Hepatocyte (in vitro differentiated cells): ENCODE measurements around the gene KDM1B. TPM values are rescaled to one million over a fixed set of nuclear protein-coding genes. Genes with fewer than 3 reads are reported as not detected.
"Not testable (repeated sequence)": the region's sequence is repeated elsewhere in the genome, so short reads cannot be mapped to it uniquely, and the experiment has no call there.

ENCODE experiments used
- DNase-seq: peaks from one replicate; pipeline ENCODE4 v3.0.0-alpha.2; 2016; ENCODE audit warnings: low spot score
- H2AFZ ChIP-seq: fragments of 200-600 bp; sonication (generic); 2 replicates; pipeline ENCODE4 v1.6.0; 2016; ENCODE audit warnings: antibody characterized with exemption, mild to moderate bottlenecking
- H3K27ac ChIP-seq: fragments of 200-600 bp; sonication (generic); 2 replicates; pipeline ENCODE4 v1.5.1; 2016; ENCODE audit warnings: mild to moderate bottlenecking
- H3K27me3 ChIP-seq: fragments of 200-600 bp; sonication (generic); 2 replicates; pipeline ENCODE4 v1.6.1; 2016
- H3K36me3 ChIP-seq: fragments of 200-600 bp; sonication (generic); replicated peaks from 2 replicates; pipeline ENCODE4 v1.5.1; 2016; ENCODE audit warnings: low read depth; ENCODE audit not compliant: insufficient read depth
- H3K4me1 ChIP-seq: fragments of 200-600 bp; sonication (generic); 2 replicates; pipeline ENCODE4 v1.5.1; 2016; ENCODE audit warnings: mild to moderate bottlenecking, moderate library complexity; ENCODE audit not compliant: insufficient read depth
- H3K4me2 ChIP-seq: fragments of 200-600 bp; sonication (generic); 2 replicates; pipeline ENCODE4 v1.6.0; 2016
- H3K4me3 ChIP-seq: fragments of 200-600 bp; sonication (generic); 2 replicates; pipeline ENCODE4 v1.5.1; 2016; ENCODE audit warnings: mild to moderate bottlenecking
- H3K79me2 ChIP-seq: fragments of 200-600 bp; sonication (generic); 2 replicates; pipeline ENCODE4 v1.6.0; 2017; ENCODE audit warnings: mild to moderate bottlenecking
- H3K9me2 ChIP-seq: fragments of 200-600 bp; sonication (generic); replicated peaks from 2 replicates; pipeline ENCODE4 v1.6.0; 2017; ENCODE audit warnings: mild to moderate bottlenecking; ENCODE audit not compliant: insufficient read depth
- H3K9me3 ChIP-seq: fragments of 200-600 bp; sonication (generic); 2 replicates; pipeline ENCODE4 v1.5.1; 2016; ENCODE audit warnings: low read depth, mild to moderate bottlenecking
- H4K20me1 ChIP-seq: fragments of 200-600 bp; sonication (generic); 2 replicates; pipeline ENCODE4 v1.6.0; 2016; ENCODE audit warnings: mild to moderate bottlenecking; ENCODE audit not compliant: insufficient read depth, poor library complexity, severe bottlenecking
- EZH2 ChIP-seq: fragments of 200-600 bp; sonication (generic); IDR thresholded peaks from 2 replicates; pipeline ENCODE4 v1.6.1; 2016; ENCODE audit warnings: antibody characterized with exemption, mild to moderate bottlenecking, borderline replicate concordance
- EZH2phosphoT487 ChIP-seq: fragments of 200-600 bp; sonication (generic); IDR thresholded peaks from one replicate; pipeline ENCODE4 v1.6.1; 2018; ENCODE audit warnings: antibody characterized with exemption, mild to moderate bottlenecking, low read depth, moderate library complexity; ENCODE audit not compliant: unreplicated experiment, severe bottlenecking
- WGBS: methylation state at CpG from one replicate; pipeline ENCODE4 v1.1.6; 2016; ENCODE audit warnings: low lambda C conversion rate; ENCODE audit errors: missing lambda C conversion rate; 5-methylcytosine and 5-hydroxymethylcytosine counted together
- polyA plus RNA-seq: library from polyadenylated mRNA; unstranded; fragments of >200 nt; fragmentation: Nextera tagmentation; extraction: Ambion mirVana; gene quantifications from 2 replicates; pipeline ENCODE4 v1.2.1, GENCODE V29; 2016
- total RNA-seq: library from RNA; depleted of rRNA; stranded (reverse); fragments of >200 nt; gene quantifications from 2 replicates; pipeline ENCODE4 v1.2.3, GENCODE V29; 2014
- TF ChIP-seq, protein P1 (sequence below): fragments of 200-600 bp; sonication (generic); IDR thresholded peaks from 2 replicates; pipeline ENCODE4 v1.5.1; 2016; ENCODE audit warnings: antibody characterized with exemption, mild to moderate bottlenecking; ENCODE audit not compliant: poor library complexity

KDM1B gene
- total and polyA plus RNA-seq, 2 experiments from 2014 or later, result 5.9 to 9.1 TPM

DNA sequence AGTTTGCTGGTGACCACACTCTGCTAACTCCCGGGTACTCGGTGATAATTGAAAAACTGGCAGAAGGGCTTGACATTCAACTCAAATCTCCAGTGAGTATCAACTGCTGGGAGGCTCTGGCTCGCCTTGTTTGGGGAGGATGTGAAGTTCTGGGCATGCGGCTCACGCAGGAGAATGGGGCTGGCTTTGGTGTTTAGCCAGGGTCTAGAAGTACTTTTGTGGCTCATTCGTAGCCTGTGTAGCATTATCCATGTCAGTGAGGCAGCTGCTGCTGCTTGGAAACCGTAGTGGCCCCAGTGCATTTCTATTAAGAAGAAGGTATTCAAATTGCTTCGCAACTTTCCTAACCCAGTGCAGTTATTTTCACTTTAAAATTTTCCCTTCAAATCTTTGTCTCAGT, 52.2 kb downstream of the KDM1B start:
- H3K4me1 ChIP-seq, result no peaks in the 10 kb centered on the region
- 93% methylated on average over 8 of the region's 8 CpGs for WGBS
- no peaks in the 10 kb centered on the region for H3K79me2 ChIP-seq
- no peaks in the 10 kb centered on the region for H3K9me2 ChIP-seq
- no peak for DNase-seq
- TF ChIP-seq EZH2phosphoT487 (no peak), EZH2 (no peak)
- TF ChIP-seq, protein P1, sequence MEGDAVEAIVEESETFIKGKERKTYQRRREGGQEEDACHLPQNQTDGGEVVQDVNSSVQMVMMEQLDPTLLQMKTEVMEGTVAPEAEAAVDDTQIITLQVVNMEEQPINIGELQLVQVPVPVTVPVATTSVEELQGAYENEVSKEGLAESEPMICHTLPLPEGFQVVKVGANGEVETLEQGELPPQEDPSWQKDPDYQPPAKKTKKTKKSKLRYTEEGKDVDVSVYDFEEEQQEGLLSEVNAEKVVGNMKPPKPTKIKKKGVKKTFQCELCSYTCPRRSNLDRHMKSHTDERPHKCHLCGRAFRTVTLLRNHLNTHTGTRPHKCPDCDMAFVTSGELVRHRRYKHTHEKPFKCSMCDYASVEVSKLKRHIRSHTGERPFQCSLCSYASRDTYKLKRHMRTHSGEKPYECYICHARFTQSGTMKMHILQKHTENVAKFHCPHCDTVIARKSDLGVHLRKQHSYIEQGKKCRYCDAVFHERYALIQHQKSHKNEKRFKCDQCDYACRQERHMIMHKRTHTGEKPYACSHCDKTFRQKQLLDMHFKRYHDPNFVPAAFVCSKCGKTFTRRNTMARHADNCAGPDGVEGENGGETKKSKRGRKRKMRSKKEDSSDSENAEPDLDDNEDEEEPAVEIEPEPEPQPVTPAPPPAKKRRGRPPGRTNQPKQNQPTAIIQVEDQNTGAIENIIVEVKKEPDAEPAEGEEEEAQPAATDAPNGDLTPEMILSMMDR, result no peak
- no peaks in the 10 kb centered on the region for H3K27me3 ChIP-seq
- no peak overlapping the region for H3K27ac ChIP-seq
- no peak overlapping the region for H3K4me3 ChIP-seq
- H2AFZ ChIP-seq, result no peak overlapping the region
- no peaks in the 10 kb centered on the region for H3K9me3 ChIP-seq
- no peak overlapping the region for H3K4me2 ChIP-seq
- H4K20me1 ChIP-seq, result no peaks in the 10 kb centered on the region
- H3K36me3 ChIP-seq, result no peaks in the 10 kb centered on the region

DNA sequence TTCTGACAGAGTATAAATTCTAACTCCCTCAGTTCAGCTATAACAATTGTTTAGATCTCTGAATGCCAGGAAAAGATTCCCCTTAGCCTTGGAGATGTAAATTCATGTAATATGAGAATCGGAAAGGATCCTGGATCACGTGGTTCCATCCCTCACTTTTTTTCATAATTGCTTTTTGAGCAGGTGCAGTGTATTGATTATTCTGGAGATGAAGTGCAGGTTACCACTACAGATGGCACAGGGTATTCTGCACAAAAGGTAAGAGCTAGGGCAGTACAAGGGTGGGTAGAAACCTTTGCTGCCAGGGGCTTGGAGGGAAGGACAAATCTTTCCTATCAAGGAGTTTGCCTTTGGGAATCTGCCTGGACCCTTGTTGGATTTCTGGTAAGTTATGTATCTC, 52.7 kb downstream of the KDM1B start:
- no peaks in the 10 kb centered on the region for H3K9me2 ChIP-seq

DNA sequence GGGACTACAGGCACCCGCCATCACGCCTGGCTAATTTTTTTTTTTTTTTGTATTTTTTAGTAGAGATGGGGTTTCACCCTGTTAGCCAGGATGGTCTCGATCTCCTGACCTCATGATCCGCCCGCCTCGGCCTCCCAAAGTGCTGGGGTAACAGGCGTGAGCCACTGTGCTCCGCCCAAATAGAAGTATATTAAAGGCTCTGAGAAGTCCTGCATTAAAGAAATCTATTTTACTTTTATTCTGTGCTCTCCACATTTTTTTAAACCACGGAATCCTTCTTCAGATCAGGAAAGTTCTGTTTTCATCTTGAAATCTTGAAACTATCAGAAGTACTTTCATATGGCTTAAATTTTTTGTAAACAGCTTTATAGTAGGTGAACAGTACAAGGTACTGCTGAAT, 53.6 kb downstream of the KDM1B start:
- not testable (repeated sequence) for H2AFZ ChIP-seq, H4K20me1 ChIP-seq, DNase-seq, H3K4me3 ChIP-seq, H3K27me3 ChIP-seq, H3K4me1 ChIP-seq, H3K79me2 ChIP-seq, H3K36me3 ChIP-seq, H3K9me2 ChIP-seq, H3K4me2 ChIP-seq, H3K27ac ChIP-seq, H3K9me3 ChIP-seq
- 94% methylated on average over 8 of the region's 9 CpGs for WGBS

More for the DNA sequence above, 52.7 kb downstream of the KDM1B start:
- WGBS, result 43% methylated on average over 2 of the region's 2 CpGs
- H3K4me2 ChIP-seq, result no peak overlapping the region
- H3K4me3 ChIP-seq, result no peak overlapping the region
- no peak for TF ChIP-seq EZH2
- TF ChIP-seq EZH2phosphoT487, result no peak
- TF ChIP-seq, protein P1, result no peak
- H3K4me1 ChIP-seq, result no peaks in the 10 kb centered on the region
- H3K9me3 ChIP-seq, result no peaks in the 10 kb centered on the region
- H3K79me2 ChIP-seq, result no peaks in the 10 kb centered on the region
- no peak overlapping the region for H2AFZ ChIP-seq
- no peaks in the 10 kb centered on the region for H3K27me3 ChIP-seq
- no peaks in the 10 kb centered on the region for H3K36me3 ChIP-seq
- H3K27ac ChIP-seq, result no peak overlapping the region
- DNase-seq, result no peak
- H4K20me1 ChIP-seq, result no peaks in the 10 kb centered on the region

DNA sequence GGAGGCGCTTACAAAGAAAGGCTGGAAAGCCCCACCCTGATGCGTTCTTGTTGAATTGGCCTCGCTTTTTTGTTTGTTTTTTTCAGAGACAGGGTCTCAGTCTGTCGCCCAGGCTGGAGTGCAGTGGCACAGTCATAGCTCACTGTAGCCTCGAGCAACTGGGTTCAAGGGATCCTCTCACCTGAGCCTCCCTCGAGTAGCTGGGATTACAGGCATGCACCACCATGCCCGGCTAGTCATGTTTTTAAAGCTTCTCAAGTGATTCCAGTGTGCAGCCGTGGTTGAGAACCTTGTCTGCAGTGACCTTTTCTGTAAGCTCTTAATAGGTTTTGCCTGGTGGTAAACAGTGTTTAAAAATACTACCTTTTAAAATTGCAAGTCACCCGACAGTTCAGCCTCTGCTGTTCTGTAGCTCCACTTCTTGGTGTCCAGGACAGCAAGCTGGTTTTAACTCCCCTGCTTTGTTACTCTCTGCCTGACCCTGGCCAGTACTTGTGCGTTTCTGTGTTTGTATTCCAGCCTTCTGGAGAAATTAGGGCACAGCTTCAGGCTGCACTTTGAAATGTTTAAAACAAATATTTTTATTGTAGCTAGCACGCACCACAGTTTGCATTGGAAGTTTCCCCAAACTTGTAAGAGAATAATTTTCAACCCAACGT, 54.4 kb downstream of the KDM1B start:
- H3K36me3 ChIP-seq, result no peaks in the 10 kb centered on the region
- DNase-seq, result no peak
- H3K4me1 ChIP-seq, result no peaks in the 10 kb centered on the region
- H3K27ac ChIP-seq, result no peak overlapping the region
- H4K20me1 ChIP-seq, result no peaks in the 10 kb centered on the region
- no peaks in the 10 kb centered on the region for H3K27me3 ChIP-seq
- H3K9me3 ChIP-seq, result no peaks in the 10 kb centered on the region
- H3K9me2 ChIP-seq, result no peaks in the 10 kb centered on the region
- no peak overlapping the region for H3K4me2 ChIP-seq
- no peaks in the 10 kb centered on the region for H3K79me2 ChIP-seq
- H2AFZ ChIP-seq, result no peak overlapping the region
- no peak overlapping the region for H3K4me3 ChIP-seq
- WGBS, result 61% methylated on average over 12 of the region's 12 CpGs
- TF ChIP-seq, protein P1, result no peak
- no peak for TF ChIP-seq EZH2
- TF ChIP-seq EZH2phosphoT487, result no peak
